ENCODE results near the gene ZNRF1. TPM values are rescaled to one million over a fixed set of nuclear protein-coding genes. Genes with fewer than 3 reads are reported as not detected.
A peak's percentile ranks its signal among the peaks of the same experiment; 100 is the strongest.
"Not testable (repeated sequence)": the region's sequence is repeated elsewhere in the genome, so short reads cannot be mapped to it uniquely, and the experiment has no call there.

ZNRF1 gene
- total RNA-seq, 4 donors from 2014 or later: 7.5 to 20.7 (median 15.1) TPM

DNA sequence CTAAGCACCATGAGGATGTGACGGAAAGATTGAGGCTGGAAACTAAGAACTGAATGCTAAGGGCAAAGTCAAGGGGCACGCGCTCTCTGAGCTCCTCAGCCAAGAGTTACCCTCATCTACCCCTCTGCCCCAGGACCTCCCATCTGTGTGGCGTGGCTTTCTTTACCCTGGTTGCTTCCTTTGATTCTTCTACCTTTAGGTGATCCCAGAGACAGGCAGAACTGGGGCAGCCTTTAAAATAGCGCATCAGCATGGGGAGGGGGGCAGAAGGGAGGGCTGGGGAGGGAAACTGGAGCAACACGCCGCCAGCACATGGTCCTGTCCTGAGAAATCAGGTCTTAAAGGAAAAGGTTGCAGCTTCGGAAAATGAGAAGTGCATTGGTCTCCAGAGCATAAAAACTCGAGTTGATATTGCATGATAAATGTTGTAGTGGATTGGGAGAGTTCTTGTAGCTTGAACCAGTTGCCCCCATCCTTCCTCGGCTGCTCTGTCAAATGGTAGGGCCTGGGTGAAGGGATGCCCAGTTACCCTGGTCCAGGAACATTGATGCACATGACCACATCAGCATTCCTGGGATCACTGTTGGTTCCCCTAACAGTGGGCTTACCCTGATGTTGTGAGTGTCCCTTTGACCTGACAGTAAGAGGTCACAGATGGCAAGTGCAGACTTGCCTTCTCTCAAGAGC is 88.0 kb downstream of the ZNRF1 start:
- DNase-seq (ENCODE audit: low spot score) (no peak), ATAC-seq (ENCODE audit: low FRiP score) (no peak)
- TF ChIP-seq, protein P1, sequence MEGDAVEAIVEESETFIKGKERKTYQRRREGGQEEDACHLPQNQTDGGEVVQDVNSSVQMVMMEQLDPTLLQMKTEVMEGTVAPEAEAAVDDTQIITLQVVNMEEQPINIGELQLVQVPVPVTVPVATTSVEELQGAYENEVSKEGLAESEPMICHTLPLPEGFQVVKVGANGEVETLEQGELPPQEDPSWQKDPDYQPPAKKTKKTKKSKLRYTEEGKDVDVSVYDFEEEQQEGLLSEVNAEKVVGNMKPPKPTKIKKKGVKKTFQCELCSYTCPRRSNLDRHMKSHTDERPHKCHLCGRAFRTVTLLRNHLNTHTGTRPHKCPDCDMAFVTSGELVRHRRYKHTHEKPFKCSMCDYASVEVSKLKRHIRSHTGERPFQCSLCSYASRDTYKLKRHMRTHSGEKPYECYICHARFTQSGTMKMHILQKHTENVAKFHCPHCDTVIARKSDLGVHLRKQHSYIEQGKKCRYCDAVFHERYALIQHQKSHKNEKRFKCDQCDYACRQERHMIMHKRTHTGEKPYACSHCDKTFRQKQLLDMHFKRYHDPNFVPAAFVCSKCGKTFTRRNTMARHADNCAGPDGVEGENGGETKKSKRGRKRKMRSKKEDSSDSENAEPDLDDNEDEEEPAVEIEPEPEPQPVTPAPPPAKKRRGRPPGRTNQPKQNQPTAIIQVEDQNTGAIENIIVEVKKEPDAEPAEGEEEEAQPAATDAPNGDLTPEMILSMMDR (IDR thresholded peaks at IDR 0.05): no peak

DNA sequence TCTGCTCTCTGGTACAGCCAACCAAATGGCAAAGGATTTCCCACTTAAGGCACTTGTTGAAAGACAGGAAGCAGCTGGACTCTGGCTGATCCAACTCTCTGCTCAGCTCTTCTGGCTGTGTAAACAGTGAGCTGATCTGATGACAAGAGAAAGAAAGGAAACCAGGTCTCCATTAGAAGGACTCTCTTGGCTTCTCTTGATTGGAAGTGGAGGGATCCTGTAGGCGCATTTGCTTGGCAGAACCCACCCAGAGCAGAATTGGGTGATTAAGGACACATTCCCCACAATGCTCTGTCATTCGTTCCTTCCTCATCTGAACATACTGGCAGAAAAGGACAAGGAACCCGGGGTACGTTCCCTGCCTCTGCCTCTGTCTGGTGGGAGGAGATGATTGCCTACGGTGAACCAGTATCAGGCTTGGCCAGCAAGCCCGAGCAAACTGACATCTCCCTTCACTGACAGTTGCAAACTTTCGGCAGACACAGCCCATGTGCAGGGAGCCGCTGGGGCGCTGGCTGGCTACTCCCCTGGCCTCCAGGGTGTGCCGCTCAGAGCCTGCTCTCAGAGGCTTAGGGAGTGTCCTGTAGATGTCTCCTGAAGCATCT is 88.7 kb downstream of the ZNRF1 start:
- DNase-seq (ENCODE audit: low spot score) (no peak), ATAC-seq (ENCODE audit: low FRiP score) (peak; percentile 16)
- TF ChIP-seq, protein P1 (IDR thresholded peaks at IDR 0.05): no peak

DNA sequence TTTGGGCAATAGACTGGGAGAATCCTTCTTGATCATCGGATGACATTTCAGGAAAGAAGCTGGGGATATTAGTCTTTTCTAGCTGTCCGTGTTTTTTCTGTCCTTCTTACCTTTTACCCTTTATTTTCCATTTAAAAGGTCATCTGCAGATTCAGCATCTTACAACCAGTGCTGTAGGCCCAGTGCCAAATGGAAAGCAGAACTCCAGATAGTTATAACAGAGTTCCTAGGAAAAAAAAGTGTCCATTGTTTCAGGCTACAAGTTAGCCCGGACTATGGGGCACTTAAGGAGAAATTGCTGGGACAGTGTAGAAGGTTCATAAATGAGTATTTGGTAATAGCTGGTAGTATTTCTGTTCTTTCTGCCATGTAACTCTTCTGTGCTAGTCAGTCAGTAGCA is 89.4 kb downstream of the ZNRF1 start:
- TF ChIP-seq, protein P1 (IDR thresholded peaks at IDR 0.05): no peak
- no peak for DNase-seq (ENCODE audit: low spot score)
- ATAC-seq (ENCODE audit: low FRiP score): no peak

DNA sequence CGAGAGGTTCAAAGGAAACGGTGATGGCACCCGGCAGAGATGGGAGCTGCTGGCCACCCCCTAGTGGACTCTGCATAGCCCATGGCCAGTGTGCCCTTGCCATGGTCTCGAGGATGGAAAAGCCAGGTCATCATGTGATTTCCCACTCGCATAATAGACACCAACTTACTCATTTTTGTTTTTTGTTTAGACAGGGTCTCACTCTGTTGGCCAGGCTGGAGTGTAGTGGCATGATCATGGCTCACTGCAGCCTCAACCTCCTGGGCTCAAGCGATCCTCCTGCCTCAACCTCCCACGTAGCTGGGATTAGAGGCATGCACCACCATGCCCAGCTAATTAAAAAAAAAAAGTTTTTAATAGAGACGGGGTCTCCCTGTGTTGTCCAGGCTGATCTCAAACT is 90.1 kb downstream of the ZNRF1 start:
- TF ChIP-seq, protein P1 (IDR thresholded peaks at IDR 0.05): no peak
- ATAC-seq (ENCODE audit: low FRiP score) (no peak), DNase-seq (ENCODE audit: low spot score) (no peak)

DNA sequence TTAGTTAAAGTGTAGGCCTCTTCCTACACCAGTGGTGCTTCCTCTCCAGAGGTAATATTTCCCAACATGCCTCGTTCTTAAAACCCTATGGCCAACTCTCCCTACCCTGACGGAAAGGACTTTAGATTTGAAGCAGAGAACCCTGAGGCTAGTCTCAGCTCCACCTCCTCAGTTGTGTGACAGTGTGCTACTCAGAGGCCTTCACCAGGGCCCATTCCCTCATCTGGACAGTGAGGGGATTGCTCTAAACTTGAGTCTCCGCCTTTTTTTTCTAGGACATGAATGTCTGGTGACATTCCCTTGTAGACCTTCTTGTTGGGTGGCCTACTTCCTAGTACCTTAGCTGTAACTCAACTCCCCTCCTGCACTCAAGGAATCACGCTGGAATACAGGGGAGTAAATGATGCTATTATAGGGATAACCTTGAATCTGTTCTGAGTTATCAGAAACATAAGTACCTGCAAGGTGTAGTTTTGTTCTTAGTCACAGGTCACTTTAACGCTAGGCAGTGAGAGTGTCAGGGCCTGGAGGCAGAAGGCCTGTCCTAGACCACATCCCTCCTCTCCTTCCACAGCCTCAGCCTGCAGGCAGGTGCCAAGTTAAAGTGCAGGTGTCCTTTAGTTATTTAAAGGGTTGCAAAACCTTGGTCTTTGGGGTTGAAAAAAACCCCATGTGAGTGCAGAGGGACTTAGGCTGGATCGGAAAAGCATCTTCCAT is 90.8 kb downstream of the ZNRF1 start:
- TF ChIP-seq, protein P1 (IDR thresholded peaks at IDR 0.05): no peak
- DNase-seq (ENCODE audit: low spot score): no peak
- ATAC-seq (ENCODE audit: low FRiP score): no peak

DNA sequence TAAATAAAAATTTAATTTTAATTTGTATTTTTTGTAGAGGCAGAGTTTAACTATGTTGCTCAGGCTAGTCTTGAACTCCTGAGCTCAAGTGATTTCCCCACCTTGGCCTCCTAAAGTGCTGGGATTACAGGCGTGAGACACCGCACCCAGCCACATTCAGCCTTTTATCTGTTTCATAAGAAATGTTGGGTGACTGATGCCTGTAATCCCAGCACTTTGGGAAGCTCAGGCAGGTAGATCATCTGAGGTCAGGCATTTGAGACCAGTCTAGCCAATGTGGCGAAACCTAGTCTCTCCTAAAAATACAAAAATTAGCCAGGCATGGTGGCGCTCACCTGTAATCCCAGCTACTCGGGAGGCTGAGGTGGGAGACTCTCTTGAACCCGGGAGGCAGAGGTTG is 92.1 kb downstream of the ZNRF1 start:
- not testable (repeated sequence) for DNase-seq (ENCODE audit: low spot score); ATAC-seq (ENCODE audit: low FRiP score)

DNA sequence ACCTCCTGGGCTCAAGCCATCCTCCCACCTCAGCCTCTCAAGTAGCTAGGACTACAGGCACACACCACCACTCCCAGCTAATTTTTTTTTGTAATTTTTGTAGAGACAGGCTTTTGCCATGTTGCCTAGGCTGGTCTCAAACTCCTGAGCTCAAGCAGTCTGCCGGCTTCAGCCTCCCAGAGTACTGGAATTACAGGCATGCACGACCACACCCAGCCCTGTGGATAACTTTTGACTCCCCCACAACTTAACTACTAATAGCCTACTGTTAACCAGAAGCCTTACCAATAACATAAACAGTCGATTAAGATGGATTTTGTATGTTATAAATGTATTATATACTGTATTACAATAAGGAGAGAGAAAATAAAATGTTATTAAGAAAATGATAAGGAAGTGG is 92.8 kb downstream of the ZNRF1 start:
- DNase-seq (ENCODE audit: low spot score); ATAC-seq (ENCODE audit: low FRiP score): not testable (repeated sequence)

DNA sequence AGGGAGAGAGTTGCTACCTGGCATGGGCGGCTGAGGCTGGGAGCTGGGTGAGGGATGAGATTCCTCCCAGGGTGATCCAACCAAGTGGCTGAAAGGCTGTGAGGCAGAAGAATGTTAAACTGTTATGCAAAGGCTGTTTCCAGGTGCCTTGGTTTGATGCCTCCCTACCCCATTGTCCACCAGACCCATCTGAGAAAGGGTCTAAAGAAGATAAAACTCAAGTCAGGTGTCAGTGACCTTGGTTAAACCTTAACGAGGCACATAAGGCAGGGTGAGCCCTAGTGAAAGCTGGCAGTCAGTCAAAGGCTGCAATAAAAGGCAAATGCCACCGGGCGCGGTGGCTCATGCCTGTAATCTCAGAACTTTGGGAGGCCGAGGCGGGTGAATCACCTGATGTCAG is 94.0 kb downstream of the ZNRF1 start:
- DNase-seq (ENCODE audit: low spot score): no peak
- no peak for ATAC-seq (ENCODE audit: low FRiP score)
- TF ChIP-seq, protein P1 (IDR thresholded peaks at IDR 0.05): no peak
